Esophagus muscularis mucosa (tissue), 4 donors: Measurements from ENCODE around the gene C1orf159. TPM values are rescaled to one million over a fixed set of nuclear protein-coding genes. Genes with fewer than 3 reads are reported as not detected.

Experiments used
- DNase-seq: peaks from one replicate; pipeline ENCODE4 v3.0.0-alpha.2; 2017; ENCODE audit errors: extremely low spot score
- H3K27ac ChIP-seq, 4 donors: fragments of 200-600 bp; sonication (generic); replicated peaks in 1 of 4; 1 replicate in 3 of 4; 2 replicates in 1 of 4; pipeline ENCODE4 v1.5.1; 2016 to 2019; ENCODE audit warnings: mild to moderate bottlenecking in 1 of 4
- H3K27me3 ChIP-seq, 4 donors: fragments of 200-600 bp; sonication (generic); one replicate each; pipeline versions ENCODE4 v1.5.1 to v1.6.0; 2016 to 2019
- H3K36me3 ChIP-seq, 4 donors: fragments of 200-600 bp; sonication (generic); one replicate each; pipeline ENCODE4 v1.5.1; 2016 to 2019
- H3K4me1 ChIP-seq, 4 donors: fragments of 200-600 bp; sonication (generic); one replicate each; pipeline ENCODE4 v1.5.1; 2016 to 2019
- H3K4me3 ChIP-seq, 4 donors: fragments of 200-600 bp; sonication (generic); 1 replicate in 2 of 4; 2 replicates in 2 of 4; pipeline ENCODE4 v1.5.1; 2016 to 2019; ENCODE audit warnings: mild to moderate bottlenecking in 4 of 4, moderate library complexity in 1 of 4
- H3K9me3 ChIP-seq, 4 donors: fragments of 200-600 bp; sonication (generic); 1 replicate in 3 of 4; 2 replicates in 1 of 4; pipeline ENCODE4 v1.5.1; 2016 to 2019
- CTCF ChIP-seq, 3 experiments: fragments of 200-600 bp in 2 of 3; fragments of 450-650 bp in 1 of 3; sonication (generic) in 2 of 3; IDR thresholded peaks; one replicate each; pipeline ENCODE4 v1.5.1; 2017 to 2019; ENCODE audit warnings: antibody characterized with exemption in 3 of 3, mild to moderate bottlenecking in 2 of 3, moderate library complexity in 1 of 3
- EP300 ChIP-seq: sonication (generic); formaldehyde crosslinking; IDR thresholded peaks from one replicate; pipeline ENCODE4 v1.6.1; 2017; ENCODE audit warnings: antibody characterized with exemption
- POLR2A ChIP-seq: fragments of 450-650 bp; IDR thresholded peaks from one replicate; pipeline ENCODE4 v1.6.1; 2017; ENCODE audit warnings: antibody characterized with exemption, moderate library complexity, mild to moderate bottlenecking, low read depth
- POLR2AphosphoS5 ChIP-seq, 2 donors: sonication (generic); formaldehyde crosslinking; IDR thresholded peaks; one replicate each; pipeline ENCODE4 v1.6.1; 2017; ENCODE audit warnings: antibody characterized with exemption in 2 of 2
- WGBS: methylation state at CpG from one replicate; pipeline ENCODE4 v1.1.5; 2018; 5-methylcytosine and 5-hydroxymethylcytosine counted together
- intact Hi-C: fragments of 100-400 bp; cut with DNase I; formaldehyde crosslinking; loops from one replicate; pipeline ENCODE4 v1.15.1; 2023
- total RNA-seq, 4 donors: library from RNA; depleted of rRNA; stranded (reverse); fragments of >200 nt; gene quantifications; one replicate each; pipeline versions ENCODE4 v1.1.0 to v1.2.1, GENCODE V29; 2016

The C1orf159 gene
- total RNA-seq, 4 donors from 2014 or later: 4.2 to 11.9 (median 8.5) TPM

- no peak for DNase-seq
- Histone ChIP-seq H3K9me3 (no peaks in the 10 kb centered on the region), H3K27me3 (no peaks in the 10 kb centered on the region), H3K4me3 (no peak overlapping the region), H3K36me3 (peaks cover 0 to 82% (median 75%) of the 10 kb centered on the region in 4 donors), H3K27ac (no peak overlapping the region), H3K4me1 (no peaks in the 10 kb centered on the region)
- TF ChIP-seq CTCF (IDR thresholded peaks at IDR 0.05) (no peak), EP300 (no peak), POLR2AphosphoS5 (IDR thresholded peaks at IDR 0.05) (no peak), POLR2A (no peak)
- intact Hi-C loops: no loop called here
- WGBS: 76% methylated on average over 6 of the region's 26 CpGs
Observed at GRCh38 chr1:1046767-1047166, 69.1 kb downstream of the C1orf159 start.

- DNase-seq: no peak
- TF ChIP-seq CTCF (IDR thresholded peaks at IDR 0.05) (no peak), POLR2A (no peak), EP300 (no peak), POLR2AphosphoS5 (IDR thresholded peaks at IDR 0.05) (no peak)
- H3K27ac ChIP-seq: no peak overlapping the region
- 95% methylated on average over 11 of the region's 20 CpGs for WGBS
- peaks cover 0 to 77% (median 70%) of the 10 kb centered on the region in 4 donors for H3K36me3 ChIP-seq
- H3K4me3 ChIP-seq: no peak overlapping the region
- no peaks in the 10 kb centered on the region for H3K9me3 ChIP-seq
- peaks cover 0 to 4% (median 1%) of the 10 kb centered on the region in 4 donors for H3K4me1 ChIP-seq
- intact Hi-C loops: no loop called here
- H3K27me3 ChIP-seq: no peaks in the 10 kb centered on the region
Observed at GRCh38 chr1:1046243-1046642, 69.6 kb downstream of the C1orf159 start.

- no peak for DNase-seq
- no peak for TF ChIP-seq POLR2AphosphoS5 (IDR thresholded peaks at IDR 0.05)
- TF ChIP-seq CTCF (IDR thresholded peaks at IDR 0.05): no peak
- H3K4me3 ChIP-seq: no peak overlapping the region
- no peak overlapping the region for H3K27ac ChIP-seq
- intact Hi-C loops: no loop called here
- 90% methylated on average over 2 of the region's 23 CpGs for WGBS
- no peaks in the 10 kb centered on the region for H3K9me3 ChIP-seq
- H3K4me1 ChIP-seq: peaks cover 5 to 13% (median 10%) of the 10 kb centered on the region in 4 donors
- no peaks in the 10 kb centered on the region for H3K27me3 ChIP-seq
- peaks cover 0 to 66% (median 59%) of the 10 kb centered on the region in 4 donors for H3K36me3 ChIP-seq
Observed at GRCh38 chr1:1045129-1045528, 70.8 kb downstream of the C1orf159 start.

GRCh38 chr1:1044455-1045078 is 71.3 kb downstream of the C1orf159 start:
- intact Hi-C loops: no loop called here
- H3K4me1 ChIP-seq: peaks cover 10 to 18% (median 15%) of the 10 kb centered on the region in 4 donors
- H3K27me3 ChIP-seq: no peaks in the 10 kb centered on the region
- no peak for DNase-seq
- H3K9me3 ChIP-seq: no peaks in the 10 kb centered on the region
- H3K4me3 ChIP-seq: no peak overlapping the region
- WGBS: 92% methylated on average over 29 of the region's 34 CpGs
- TF ChIP-seq POLR2A (no peak), CTCF (IDR thresholded peaks at IDR 0.05) (no peak), EP300 (no peak), POLR2AphosphoS5 (IDR thresholded peaks at IDR 0.05) (no peak)
- H3K27ac ChIP-seq: no peak overlapping the region
- H3K36me3 ChIP-seq: peaks cover 0 to 60% (median 54%) of the 10 kb centered on the region in 4 donors

- H3K9me3 ChIP-seq: no peaks in the 10 kb centered on the region
- no peak for TF ChIP-seq EP300
- no peak for TF ChIP-seq CTCF (IDR thresholded peaks at IDR 0.05)
- TF ChIP-seq POLR2A: no peak
- no peak for TF ChIP-seq POLR2AphosphoS5 (IDR thresholded peaks at IDR 0.05)
- H3K36me3 ChIP-seq: peaks cover 0 to 55% (median 49%) of the 10 kb centered on the region in 4 donors
- no peak overlapping the region for H3K27ac ChIP-seq
- DNase-seq: no peak
- H3K4me3 ChIP-seq: no peak overlapping the region
- WGBS: 96% methylated on average over 12 of the region's 33 CpGs
- intact Hi-C loops: no loop called here
- peaks cover 13 to 25% (median 21%) of the 10 kb centered on the region in 4 donors for H3K4me1 ChIP-seq
- no peaks in the 10 kb centered on the region for H3K27me3 ChIP-seq
Observed at GRCh38 chr1:1043921-1044320, 72.0 kb downstream of the C1orf159 start.
